SU-DHL-6 (cell line): ENCODE measurements around the gene IMMP1L.
A peak's percentile ranks its signal among the peaks of the same experiment; 100 is the strongest.

Experiments
- H2AFZ ChIP-seq: fragments of 200-600 bp; sonication (generic); 2 replicates; pipeline ENCODE4 v1.6.1; 2014; ENCODE audit warnings: low read depth, mild to moderate bottlenecking, moderate library complexity, mixed read lengths, antibody characterized with exemption, low read length; ENCODE audit not compliant: severe bottlenecking
- H3F3A ChIP-seq: fragments of 200-600 bp; shearing (Covaris generic); 2 replicates; pipeline ENCODE4 v1.6.0; 2016; ENCODE audit warnings: antibody characterized with exemption, mild to moderate bottlenecking; ENCODE audit not compliant: insufficient read depth
- H3K27ac ChIP-seq: fragments of 200-600 bp; sonication (generic); 2 replicates; pipeline ENCODE4 v1.5.1; 2016; ENCODE audit warnings: low read depth, mild to moderate bottlenecking, low read length, moderate library complexity, mixed read lengths
- H3K27me3 ChIP-seq: fragments of 200-600 bp; sonication (generic), shearing (Covaris generic); 2 replicates; pipeline ENCODE4 v1.6.0; 2014; ENCODE audit warnings: mild to moderate bottlenecking, low read length
- H3K36me3 ChIP-seq: fragments of 200-600 bp; sonication (generic); 2 replicates; pipeline ENCODE4 v1.6.1; 2014; ENCODE audit warnings: mild to moderate bottlenecking, low read length, mixed read lengths
- H3K4me2 ChIP-seq: fragments of 300-600, 200-600 bp; shearing (Covaris generic), sonication (generic); 2 replicates; pipeline ENCODE4 v1.6.0; 2014; ENCODE audit warnings: low read length, low read depth, mild to moderate bottlenecking; ENCODE audit not compliant: poor library complexity, severe bottlenecking
- H3K4me3 ChIP-seq: fragments of 200-600 bp; sonication (generic); 2 replicates; pipeline ENCODE4 v1.5.1; 2014; ENCODE audit warnings: antibody characterized with exemption, low read length, mild to moderate bottlenecking, mixed read lengths; ENCODE audit not compliant: insufficient read depth, poor library complexity, severe bottlenecking
- H3K79me2 ChIP-seq: fragments of 200-600 bp; sonication (generic); 2 replicates; pipeline ENCODE4 v1.6.1; 2014; ENCODE audit warnings: mild to moderate bottlenecking, low read length, moderate library complexity; ENCODE audit not compliant: insufficient read depth
- H3K9ac ChIP-seq: fragments of 200-600 bp; sonication (generic); 2 replicates; pipeline ENCODE4 v1.7.0; 2014; ENCODE audit warnings: mild to moderate bottlenecking, low read length
- H3K9me2 ChIP-seq: fragments of 200-600 bp; sonication (generic); replicated peaks from 2 replicates; pipeline ENCODE4 v1.6.1; 2014; ENCODE audit warnings: low read length; ENCODE audit not compliant: insufficient read depth
- H3K9me3 ChIP-seq: fragments of 200-600 bp; sonication (generic); 2 replicates; pipeline ENCODE4 v1.6.1; 2014; ENCODE audit warnings: low read length, mixed read lengths; ENCODE audit not compliant: insufficient read depth
- H4K20me1 ChIP-seq: fragments of 200-600 bp; sonication (generic); 2 replicates; pipeline ENCODE4 v1.6.1; 2014; ENCODE audit warnings: low read depth, mild to moderate bottlenecking, antibody characterized with exemption, low read length, moderate library complexity, mixed read lengths
- CTCF ChIP-seq: fragments of 200-600 bp; sonication (generic); IDR thresholded peaks from one replicate; pipeline ENCODE4 v1.5.1; 2017; ENCODE audit warnings: antibody characterized with exemption, mild to moderate bottlenecking, low read length, moderate library complexity; ENCODE audit not compliant: insufficient read depth, poor library complexity, severe bottlenecking
- EZH2phosphoT487 ChIP-seq: fragments of 200-600 bp; sonication (generic), shearing (Covaris generic); conservative IDR thresholded peaks from 2 replicates; pipeline ENCODE4 v1.6.1; 2018; ENCODE audit warnings: mild to moderate bottlenecking, antibody characterized with exemption, low read length, moderate library complexity, mixed read lengths

IMMP1L gene

GRCh38 chr11:31404614-31405013 lies 104.8 kb downstream of the IMMP1L start:
- Histone ChIP-seq H3K27ac (no peak overlapping the region), H3K4me2 (no peak overlapping the region)

GRCh38 chr11:31397239-31397834 lies 112.1 kb downstream of the IMMP1L start:
- H3K4me3 ChIP-seq, result no peak overlapping the region
- H3K27me3 ChIP-seq, result no peaks in the 10 kb centered on the region
- H3K79me2 ChIP-seq, result no peaks in the 10 kb centered on the region
- H3F3A ChIP-seq, result no peaks in the 10 kb centered on the region
- H2AFZ ChIP-seq, result no peak overlapping the region
- H3K9me3 ChIP-seq, result no peaks in the 10 kb centered on the region
- no peaks in the 10 kb centered on the region for H3K36me3 ChIP-seq
- H4K20me1 ChIP-seq, result no peaks in the 10 kb centered on the region
- TF ChIP-seq CTCF (peak; percentile 51), EZH2phosphoT487 (no peak)
- H3K27ac ChIP-seq, result no peak overlapping the region
- H3K9ac ChIP-seq, result no peak overlapping the region
- H3K9me2 ChIP-seq, result no peaks in the 10 kb centered on the region
- no peak overlapping the region for H3K4me2 ChIP-seq

More at GRCh38 chr11:31404614-31405013, 104.8 kb downstream of the IMMP1L start:
- H3F3A ChIP-seq, result no peaks in the 10 kb centered on the region
- H3K36me3 ChIP-seq, result no peaks in the 10 kb centered on the region
- H4K20me1 ChIP-seq, result no peaks in the 10 kb centered on the region
- no peaks in the 10 kb centered on the region for H3K9me3 ChIP-seq
- no peaks in the 10 kb centered on the region for H3K27me3 ChIP-seq
- H2AFZ ChIP-seq, result no peak overlapping the region
- no peak overlapping the region for H3K9ac ChIP-seq
- H3K79me2 ChIP-seq, result no peaks in the 10 kb centered on the region
- no peak overlapping the region for H3K4me3 ChIP-seq
- TF ChIP-seq CTCF, result no peak
- TF ChIP-seq EZH2phosphoT487, result no peak
- no peaks in the 10 kb centered on the region for H3K9me2 ChIP-seq

DNA sequence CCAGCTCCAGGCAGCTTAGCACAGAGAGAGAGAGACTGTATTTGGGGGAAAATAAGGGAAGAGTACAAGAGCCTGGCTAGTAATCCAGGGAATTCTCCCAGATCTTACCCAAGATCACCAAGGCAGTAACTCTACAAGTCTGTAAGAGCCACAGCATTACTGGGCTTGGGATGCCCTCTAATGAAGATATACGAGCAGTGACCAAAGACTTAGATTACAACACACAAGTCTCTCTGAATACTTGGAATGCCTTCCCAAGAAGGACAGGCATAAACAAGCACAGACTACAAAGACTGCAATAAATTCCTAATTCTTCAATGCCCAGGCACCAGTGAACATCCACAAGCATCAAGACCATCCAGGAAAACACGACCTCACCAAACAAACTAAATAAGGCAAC lies 122.0 kb downstream of the IMMP1L start:
- peaks cover 7% of the 10 kb centered on the region; the same call in 1 of the 2 replicates for H3K9me2 ChIP-seq
- H3K36me3 ChIP-seq, result no peaks in the 10 kb centered on the region
- H3K27ac ChIP-seq, result no peak overlapping the region
- H3K79me2 ChIP-seq, result peaks cover 5% of the 10 kb centered on the region
- no peak overlapping the region for H3K4me3 ChIP-seq
- H2AFZ ChIP-seq, result no peak overlapping the region
- no peak overlapping the region for H3K4me2 ChIP-seq
- H3K9me3 ChIP-seq, result no peaks in the 10 kb centered on the region
- H3K27me3 ChIP-seq, result no peaks in the 10 kb centered on the region
- no peaks in the 10 kb centered on the region for H4K20me1 ChIP-seq
- no peak overlapping the region for H3K9ac ChIP-seq
- no peaks in the 10 kb centered on the region for H3F3A ChIP-seq
- TF ChIP-seq EZH2phosphoT487 (no peak), CTCF (no peak)
